Lung microvascular endothelial cell (primary cell): ENCODE data around the gene ARHGAP19. TPM values are rescaled to one million over a fixed set of nuclear protein-coding genes. Genes with fewer than 3 reads are reported as not detected.

ENCODE experiments used
- total RNA-seq: library from RNA; depleted of rRNA; stranded (reverse); fragments of >200 nt; gene quantifications from 2 replicates; pipeline ENCODE4 v1.2.1, GENCODE V29; 2014

Gene ARHGAP19
- total RNA-seq, 1 donor from 2014 or later: 6.2 TPM

Other genes starting within 250 kb of the ARHGAP19 start
- not detected in 2 replicates for gene SLIT1, start 106.7 kb downstream of the ARHGAP19 start, total RNA-seq
- 3.7 and 5.8 TPM in 2 replicates for gene FRAT1, start 26.6 kb upstream of the ARHGAP19 start, total RNA-seq
- 8.1 and 13.9 TPM in 2 replicates for gene FRAT2, start 42.1 kb upstream of the ARHGAP19 start, total RNA-seq
- 6.8 and 9.3 TPM in 2 replicates for gene RRP12, start 108.7 kb upstream of the ARHGAP19 start, total RNA-seq
- 209 and 215 TPM in 2 replicates for gene PGAM1, start 133.6 kb upstream of the ARHGAP19 start, total RNA-seq
- 20.6 and 23.1 TPM in 2 replicates for gene EXOSC1, start 153.4 kb upstream of the ARHGAP19 start, total RNA-seq
- 21.6 and 26.2 TPM in 2 replicates for gene ZDHHC16, start 153.5 kb upstream of the ARHGAP19 start, total RNA-seq
- gene MMS19, start 205.8 kb upstream of the ARHGAP19 start, total RNA-seq: 39.7 and 47.2 TPM in 2 replicates
- gene UBTD1, start 206.3 kb upstream of the ARHGAP19 start, total RNA-seq: 41.6 and 59.9 TPM in 2 replicates